ENCODE measurements around the gene HAUS2.

DNA sequence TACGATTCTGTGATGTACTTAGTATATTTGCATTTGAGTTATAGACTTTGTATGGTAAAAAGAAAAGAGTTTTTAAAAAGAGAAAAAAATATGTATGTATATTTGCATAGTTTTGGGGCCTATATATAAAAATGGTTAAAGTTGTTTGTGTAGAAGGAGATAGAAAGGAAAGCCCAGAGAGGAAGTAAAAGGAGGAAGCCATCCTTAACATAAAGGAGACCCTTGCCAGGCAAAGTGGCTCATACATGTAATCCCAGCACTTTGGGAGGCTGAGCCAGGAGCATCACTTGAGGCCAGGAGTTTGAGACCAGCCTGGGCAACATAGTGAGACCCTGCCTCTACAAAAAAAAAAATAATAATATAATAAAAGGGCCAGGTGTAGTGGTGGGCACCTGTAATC is 44.8 kb upstream of the HAUS2 start:
- TF ChIP-seq CREB5 (CRISPR knock-in tag; IDR thresholded peaks at IDR 0.05; ENCODE audit: low read depth) (no peak), PATZ1 (CRISPR knock-in tag; IDR thresholded peaks at IDR 0.05; ENCODE audit: borderline replicate concordance) (no peak)

All from SK-N-SH treated with all-trans-retinoic acid at 6 μM for 48 hours (cell line).